Measurements from ENCODE around the gene MS4A4E. TPM values are rescaled to one million over a fixed set of nuclear protein-coding genes. Genes with fewer than 3 reads are reported as not detected.
A peak's percentile ranks its signal among the peaks of the same experiment; 100 is the strongest.
"Not testable (repeated sequence)": the region's sequence is repeated elsewhere in the genome, so short reads cannot be mapped to it uniquely, and the experiment has no call there.

MS4A4E gene
- total and polyA plus RNA-seq, 2 experiments from 2014 or later = not detected

GRCh38 chr11:60193687-60194433 lies 49.1 kb downstream of the MS4A4E start:
- Histone ChIP-seq H3K9me3 (ENCODE audit: low read depth) (no peaks in the 10 kb centered on the region), H3K36me3 (no peaks in the 10 kb centered on the region), H3K4me1 (ENCODE audit: low read depth) (peaks cover 2% of the 10 kb centered on the region), H3K4me3 (no peak overlapping the region), H3K27ac (no peak overlapping the region), H3K27me3 (no peaks in the 10 kb centered on the region)
- TF ChIP-seq, protein P1, sequence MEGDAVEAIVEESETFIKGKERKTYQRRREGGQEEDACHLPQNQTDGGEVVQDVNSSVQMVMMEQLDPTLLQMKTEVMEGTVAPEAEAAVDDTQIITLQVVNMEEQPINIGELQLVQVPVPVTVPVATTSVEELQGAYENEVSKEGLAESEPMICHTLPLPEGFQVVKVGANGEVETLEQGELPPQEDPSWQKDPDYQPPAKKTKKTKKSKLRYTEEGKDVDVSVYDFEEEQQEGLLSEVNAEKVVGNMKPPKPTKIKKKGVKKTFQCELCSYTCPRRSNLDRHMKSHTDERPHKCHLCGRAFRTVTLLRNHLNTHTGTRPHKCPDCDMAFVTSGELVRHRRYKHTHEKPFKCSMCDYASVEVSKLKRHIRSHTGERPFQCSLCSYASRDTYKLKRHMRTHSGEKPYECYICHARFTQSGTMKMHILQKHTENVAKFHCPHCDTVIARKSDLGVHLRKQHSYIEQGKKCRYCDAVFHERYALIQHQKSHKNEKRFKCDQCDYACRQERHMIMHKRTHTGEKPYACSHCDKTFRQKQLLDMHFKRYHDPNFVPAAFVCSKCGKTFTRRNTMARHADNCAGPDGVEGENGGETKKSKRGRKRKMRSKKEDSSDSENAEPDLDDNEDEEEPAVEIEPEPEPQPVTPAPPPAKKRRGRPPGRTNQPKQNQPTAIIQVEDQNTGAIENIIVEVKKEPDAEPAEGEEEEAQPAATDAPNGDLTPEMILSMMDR (IDR thresholded peaks at IDR 0.05; ENCODE audit: low read depth, low read length) = peak; percentile 91
- DNase-seq (ENCODE audit: low read depth in 1 of 2, low spot score in 1 of 2) = peak; percentile 35 to 78

- H3K4me3 ChIP-seq; H3K27ac ChIP-seq; H3K27me3 ChIP-seq; H3K4me1 ChIP-seq (ENCODE audit: low read depth); H3K9me3 ChIP-seq (ENCODE audit: low read depth); DNase-seq (ENCODE audit: low read depth in 1 of 2, low spot score in 1 of 2); H3K36me3 ChIP-seq: not testable (repeated sequence)
These were observed 50.4 kb downstream of the MS4A4E start for GRCh38 chr11:60192564-60192963.

DNA sequence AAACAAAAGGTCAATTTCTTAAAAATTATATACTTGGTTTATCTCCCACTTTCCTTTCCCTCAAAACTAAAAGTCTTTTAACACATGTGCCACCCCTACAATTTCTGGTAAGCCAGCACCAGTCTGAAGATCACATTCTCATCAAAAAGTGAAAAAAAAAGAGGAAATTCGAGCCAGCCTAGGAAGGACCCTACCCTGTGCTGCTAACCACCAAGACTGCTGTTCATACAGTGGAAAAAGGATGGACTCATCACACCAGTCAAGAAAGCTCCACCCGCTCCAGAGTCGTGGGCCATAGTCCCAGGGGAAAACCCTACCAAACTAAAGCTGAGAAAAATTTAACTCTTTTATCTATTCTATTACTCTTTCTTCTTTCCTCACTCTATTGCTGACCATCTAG lies 54.5 kb downstream of the MS4A4E start:
- H3K36me3 ChIP-seq; H3K4me3 ChIP-seq; H3K4me1 ChIP-seq (ENCODE audit: low read depth); H3K27me3 ChIP-seq; H3K9me3 ChIP-seq (ENCODE audit: low read depth); H3K27ac ChIP-seq; DNase-seq (ENCODE audit: low read depth in 1 of 2, low spot score in 1 of 2): not testable (repeated sequence)

- not testable (repeated sequence) for H3K4me1 ChIP-seq (ENCODE audit: low read depth); H3K36me3 ChIP-seq; H3K27me3 ChIP-seq; H3K27ac ChIP-seq; H3K4me3 ChIP-seq; DNase-seq (ENCODE audit: low read depth in 1 of 2, low spot score in 1 of 2); H3K9me3 ChIP-seq (ENCODE audit: low read depth)
These were observed 56.8 kb downstream of the MS4A4E start for GRCh38 chr11:60186128-60186527.

- H3K9me3 ChIP-seq (ENCODE audit: low read depth); DNase-seq (ENCODE audit: low read depth in 1 of 2, low spot score in 1 of 2); H3K4me3 ChIP-seq; H3K27me3 ChIP-seq; H3K27ac ChIP-seq; H3K36me3 ChIP-seq; H3K4me1 ChIP-seq (ENCODE audit: low read depth): not testable (repeated sequence)
These were observed 57.5 kb downstream of the MS4A4E start for GRCh38 chr11:60185512-60185827.

GRCh38 chr11:60184824-60185511 lies 58.0 kb downstream of the MS4A4E start:
- Histone ChIP-seq H3K27me3 (no peaks in the 10 kb centered on the region), H3K9me3 (ENCODE audit: low read depth) (no peaks in the 10 kb centered on the region)
- TF ChIP-seq, protein P1 (IDR thresholded peaks at IDR 0.05; ENCODE audit: low read depth, low read length) = no peak

DNA sequence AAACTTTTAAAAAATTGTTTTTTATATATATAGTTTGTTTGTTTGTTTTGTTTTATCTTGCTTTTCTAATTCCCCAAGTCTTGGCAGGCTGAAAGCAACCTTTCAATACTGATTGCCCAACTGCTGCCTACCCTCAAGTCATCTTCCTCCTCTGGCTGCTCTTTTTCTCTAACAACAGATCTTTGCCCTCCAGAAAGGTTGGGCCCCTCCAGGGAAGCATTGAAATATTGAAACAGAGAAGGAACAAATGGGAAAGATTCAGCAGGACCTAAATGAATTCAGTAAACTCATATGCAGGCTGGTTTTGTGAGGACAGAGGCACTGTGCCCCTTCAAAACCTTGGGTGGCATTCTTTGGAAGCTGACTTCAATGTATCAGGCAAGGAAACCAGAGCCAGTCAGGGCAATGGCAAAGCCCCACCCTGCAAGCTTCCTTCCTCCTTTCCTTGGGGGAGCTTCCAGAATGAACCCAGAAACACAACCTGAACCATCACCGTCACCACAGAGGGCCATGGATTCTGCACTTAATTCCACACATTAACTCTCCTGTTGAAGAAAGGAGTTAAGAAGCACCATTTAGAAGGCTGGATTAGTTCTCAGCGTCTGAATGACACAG lies 59.2 kb downstream of the MS4A4E start:
- TF ChIP-seq, protein P1 (IDR thresholded peaks at IDR 0.05; ENCODE audit: low read depth, low read length) = no peak
- no peaks in the 10 kb centered on the region for H3K4me1 ChIP-seq (ENCODE audit: low read depth)
- no peaks in the 10 kb centered on the region for H3K36me3 ChIP-seq
- H3K4me3 ChIP-seq = no peak overlapping the region
- no peaks in the 10 kb centered on the region for H3K27me3 ChIP-seq
- no peak for DNase-seq (ENCODE audit: low read depth in 1 of 2, low spot score in 1 of 2)
- no peaks in the 10 kb centered on the region for H3K9me3 ChIP-seq (ENCODE audit: low read depth)
- no peak overlapping the region for H3K27ac ChIP-seq

More at GRCh38 chr11:60184824-60185511, 58.0 kb downstream of the MS4A4E start:
- no peak for DNase-seq (ENCODE audit: low read depth in 1 of 2, low spot score in 1 of 2)
- no peaks in the 10 kb centered on the region for H3K4me1 ChIP-seq (ENCODE audit: low read depth)
- H3K36me3 ChIP-seq = no peaks in the 10 kb centered on the region
- no peak overlapping the region for H3K4me3 ChIP-seq
- H3K27ac ChIP-seq = no peak overlapping the region
